ENCODE measurements around the gene INSRR. TPM values are rescaled to one million over a fixed set of nuclear protein-coding genes. Genes with fewer than 3 reads are reported as not detected.
A peak's percentile ranks its signal among the peaks of the same experiment; 100 is the strongest.

Gene INSRR
- total RNA-seq, 2 donors from 2014 or later, result 0.07 to 0.29 TPM

DNA sequence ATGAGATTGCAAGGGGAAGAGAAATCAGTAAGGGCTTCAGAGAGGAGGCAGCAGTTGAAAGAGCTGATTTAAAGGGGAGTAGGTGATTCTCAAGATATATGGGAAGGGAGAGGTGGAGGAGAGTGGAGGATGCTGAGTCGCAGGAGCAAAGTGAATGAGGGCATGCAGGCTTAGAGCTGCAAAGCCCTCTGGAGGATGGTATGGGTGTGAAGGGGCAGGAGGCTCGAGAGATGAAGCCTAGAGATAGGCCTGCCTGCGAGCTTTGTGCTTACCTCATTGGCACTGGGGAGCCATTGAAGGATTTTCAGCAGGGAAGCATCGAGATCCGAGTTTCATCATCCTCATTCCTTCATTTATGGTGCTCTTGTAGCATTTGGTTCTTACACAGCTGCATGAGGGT lies 26.5 kb downstream of the INSRR start:
- H3K9me3 Mint-ChIP-seq, result no peaks in the 10 kb centered on the region
- DNase-seq (ENCODE audit: low spot score in 2 of 2), result no peak
- ATAC-seq, result no peak
- no peaks in the 10 kb centered on the region for H3K36me3 Mint-ChIP-seq
- no peak overlapping the region for H3K27ac Mint-ChIP-seq

DNA sequence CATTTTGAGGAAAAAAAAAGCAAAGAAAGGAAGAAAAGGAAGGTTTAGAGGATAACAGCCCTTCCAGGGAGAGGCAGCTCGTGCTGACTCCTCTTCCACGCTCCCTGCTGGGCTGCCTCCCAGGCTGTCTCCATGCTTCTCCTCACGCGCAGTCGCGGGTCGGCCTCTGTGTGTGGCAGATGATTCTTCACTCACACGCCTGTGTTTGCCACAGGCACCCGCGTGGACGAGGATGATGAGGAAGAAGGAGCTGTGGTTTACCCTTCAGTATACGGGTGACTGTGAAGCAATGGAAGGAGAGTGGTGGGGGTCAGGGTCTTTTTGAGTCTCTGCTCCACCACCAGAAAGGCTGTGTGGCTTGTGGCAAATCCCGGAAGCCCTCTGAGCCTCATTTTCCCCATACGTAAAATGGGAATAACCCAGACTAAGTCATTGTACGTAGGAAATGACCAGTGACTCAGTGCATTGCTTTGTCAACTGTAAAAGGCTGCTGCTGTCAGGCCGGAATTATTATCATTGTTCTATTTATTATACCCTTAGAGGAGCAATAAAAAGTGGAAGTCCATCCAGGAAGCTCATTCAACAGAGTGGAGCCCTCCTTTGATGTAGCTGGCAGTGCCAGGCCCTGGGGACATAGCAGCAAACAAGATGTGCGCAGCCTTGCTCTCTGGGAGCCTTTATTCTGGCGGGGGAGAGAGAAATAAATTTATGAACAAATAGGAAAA lies 30.4 kb downstream of the INSRR start:
- no peak for DNase-seq (ENCODE audit: low spot score in 2 of 2)
- H3K27ac Mint-ChIP-seq, result peak overlapping the region in 1 of 2 donors; percentile 28
- ATAC-seq, result peak in 1 of 2 donors; percentile 64
- no peaks in the 10 kb centered on the region for H3K9me3 Mint-ChIP-seq
- H3K36me3 Mint-ChIP-seq, result no peaks in the 10 kb centered on the region

DNA sequence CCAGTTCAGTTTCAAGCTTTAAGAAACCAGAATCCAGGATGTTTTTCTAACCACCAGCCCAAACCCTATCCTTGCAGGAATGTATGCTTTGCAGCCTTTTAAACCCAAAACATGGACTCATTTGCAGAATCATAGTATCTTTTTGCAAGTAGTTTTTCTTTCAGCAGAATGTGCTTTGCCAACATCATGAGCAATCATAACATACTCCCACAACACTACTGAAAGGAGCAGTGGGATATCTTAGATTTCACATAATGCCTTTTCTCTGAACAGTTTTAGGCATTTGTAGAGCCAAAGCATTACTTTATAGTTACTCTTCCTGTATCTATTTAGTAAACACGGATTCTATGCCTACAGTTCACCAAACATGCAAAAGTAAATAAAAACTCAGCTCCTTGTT lies 32.3 kb downstream of the INSRR start:
- no peak for ATAC-seq
- no peak for DNase-seq (ENCODE audit: low spot score in 2 of 2)
- Mint-ChIP-seq H3K9me3 (peaks cover 0 to 1% of the 10 kb centered on the region in 2 donors), H3K36me3 (no peaks in the 10 kb centered on the region), H3K27ac (no peak overlapping the region)

- H3K27ac Mint-ChIP-seq, result peak overlapping the region in 1 of 2 donors; percentile 90
- DNase-seq (ENCODE audit: low spot score in 2 of 2) (peak in 1 of 2 donors; percentile 56), ATAC-seq (peak in 1 of 2 donors; percentile 69)
- peaks cover 7% of the 10 kb centered on the region in 2 donors for H3K9me3 Mint-ChIP-seq
- peaks cover 0 to 12% of the 10 kb centered on the region in 2 donors for H3K36me3 Mint-ChIP-seq
These were observed 35.6 kb downstream of the INSRR start for GRCh38 chr1:156823210-156823790.

DNA sequence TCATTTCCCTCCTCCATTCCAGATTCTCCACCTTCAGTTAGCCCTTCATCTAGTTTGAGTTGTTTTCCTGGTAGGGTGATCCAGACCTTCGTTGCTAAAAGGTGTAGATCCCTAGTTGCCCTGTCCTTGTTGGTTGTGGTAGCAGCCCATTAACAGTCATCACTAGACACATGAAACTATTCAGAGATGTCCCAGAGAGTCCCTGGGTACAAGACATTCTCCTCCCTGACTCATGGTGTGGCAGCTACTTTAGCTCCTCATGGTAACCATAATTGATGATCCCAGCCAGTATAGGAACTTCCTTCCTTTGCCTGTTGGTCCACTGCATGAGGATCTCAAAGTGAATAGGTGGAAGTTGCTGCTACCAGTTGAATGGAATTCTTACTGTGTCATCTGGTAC lies 36.2 kb downstream of the INSRR start:
- ATAC-seq (peak in 1 of 2 donors; percentile 68), DNase-seq (ENCODE audit: low spot score in 2 of 2) (peak in 1 of 2 donors; percentile 9)
- Mint-ChIP-seq H3K27ac (peak overlapping the region in 1 of 2 donors; percentile 90), H3K36me3 (peaks cover 0 to 12% of the 10 kb centered on the region in 2 donors), H3K9me3 (peaks cover 7 to 10% of the 10 kb centered on the region in 2 donors)

GRCh38 chr1:156821801-156822200 lies 37.1 kb downstream of the INSRR start:
- peak; percentile 75 to 94 for ATAC-seq
- DNase-seq (ENCODE audit: low spot score in 2 of 2), result peak; percentile 47 to 72

GRCh38 chr1:156816561-156817328 lies 42.2 kb downstream of the INSRR start, which contains the start of gene SH2D2A:
Gene SH2D2A (minus strand): TSS chr1:156816848. CDS start chr1:156816708, 140 bp downstream.
- peak; percentile 86 to 91 for ATAC-seq
- Mint-ChIP-seq H3K36me3 (peaks cover 49 to 60% of the 10 kb centered on the region in 2 donors), H3K9me3 (peaks cover 7 to 10% of the 10 kb centered on the region in 2 donors), H3K27ac (peak within 1 kb of the TSS; percentile 95 to 96)
- peak; percentile 87 to 94 for DNase-seq (ENCODE audit: low spot score in 2 of 2)

More at GRCh38 chr1:156821801-156822200, 37.1 kb downstream of the INSRR start:
- Mint-ChIP-seq H3K9me3 (peaks cover 7 to 10% of the 10 kb centered on the region in 2 donors), H3K36me3 (peaks cover 0 to 12% of the 10 kb centered on the region in 2 donors), H3K27ac (peak overlapping the region in 1 of 2 donors; percentile 90)

- ATAC-seq (peak in 1 of 2 donors; percentile 4), DNase-seq (ENCODE audit: low spot score in 2 of 2) (peak in 1 of 2 donors; percentile 55)
- Mint-ChIP-seq H3K27ac (peak overlapping the region; percentile 95 to 96), H3K9me3 (peaks cover 5 to 6% of the 10 kb centered on the region in 2 donors), H3K36me3 (peaks cover 57 to 67% of the 10 kb centered on the region in 2 donors)
These were observed 42.9 kb downstream of the INSRR start for GRCh38 chr1:156815961-156816422.

GRCh38 chr1:156815307-156815826 lies 43.5 kb downstream of the INSRR start:
- Mint-ChIP-seq H3K36me3 (peaks cover 59 to 63% of the 10 kb centered on the region in 2 donors), H3K9me3 (peaks cover 0 to 6% of the 10 kb centered on the region in 2 donors), H3K27ac (peak overlapping the region; percentile 95 to 96)
- ATAC-seq (no peak), DNase-seq (ENCODE audit: low spot score in 2 of 2) (peak in 1 of 2 donors; percentile 52)

- ATAC-seq, result peak in 1 of 2 donors; percentile 45
These were observed 44.2 kb downstream of the INSRR start for GRCh38 chr1:156814571-156815260.

DNA sequence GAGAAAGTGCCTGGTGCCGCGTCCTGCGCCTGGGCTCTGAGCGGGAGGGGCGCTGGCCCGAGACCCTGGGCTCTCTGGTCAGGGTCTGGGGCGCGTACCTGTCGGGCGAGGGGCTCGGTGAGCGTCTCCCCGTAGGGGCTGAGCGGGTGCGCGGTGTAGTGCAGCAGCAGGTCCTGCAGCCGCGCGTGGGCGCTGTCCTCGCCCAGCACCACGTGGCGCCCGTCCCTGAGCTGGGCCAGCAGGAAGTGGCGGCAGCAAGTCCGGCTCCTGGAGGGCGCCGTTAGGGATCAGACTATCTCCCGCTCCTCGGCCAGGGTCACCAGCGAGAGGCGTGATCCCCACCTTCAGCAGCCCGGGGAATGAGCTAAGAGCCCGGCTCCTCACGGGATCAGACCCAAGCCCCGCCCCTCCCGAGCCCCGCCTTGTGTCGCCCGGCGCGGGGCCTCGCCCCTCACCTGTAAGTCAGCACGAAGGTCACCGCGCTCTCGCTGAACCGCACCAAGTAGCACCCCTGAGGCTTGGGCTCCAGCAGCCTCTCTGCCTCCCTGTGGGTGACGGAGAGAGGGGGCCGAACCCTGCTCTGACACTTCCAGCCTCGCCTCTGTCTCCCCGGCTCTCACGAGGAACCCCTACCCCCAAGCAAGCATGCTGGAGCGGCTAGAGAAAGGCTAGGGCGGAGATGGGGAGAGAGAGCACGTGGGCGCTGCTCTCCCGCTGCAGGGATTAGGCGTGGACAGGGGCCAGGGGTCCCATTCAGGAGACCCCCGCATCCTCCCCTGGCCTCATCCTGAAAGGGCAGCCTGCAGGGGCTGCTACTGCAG lies 45.0 kb downstream of the INSRR start:
- peak overlapping the region; percentile 95 to 96 for H3K27ac Mint-ChIP-seq
- peaks cover 0 to 3% of the 10 kb centered on the region in 2 donors for H3K9me3 Mint-ChIP-seq
- H3K36me3 Mint-ChIP-seq, result peaks cover 58 to 59% of the 10 kb centered on the region in 2 donors
- ATAC-seq (peak; percentile 39 to 48), DNase-seq (ENCODE audit: low spot score in 2 of 2) (peak; percentile 68 to 81)

More at GRCh38 chr1:156814571-156815260, 44.2 kb downstream of the INSRR start:
- peak in 1 of 2 donors; percentile 75 for DNase-seq (ENCODE audit: low spot score in 2 of 2)
- H3K36me3 Mint-ChIP-seq, result peaks cover 59% of the 10 kb centered on the region in 2 donors
- peaks cover 0 to 4% of the 10 kb centered on the region in 2 donors for H3K9me3 Mint-ChIP-seq
- H3K27ac Mint-ChIP-seq, result peak overlapping the region; percentile 95 to 96

GRCh38 chr1:156813298-156813697 lies 45.6 kb downstream of the INSRR start:
- H3K9me3 Mint-ChIP-seq, result peaks cover 0 to 3% of the 10 kb centered on the region in 2 donors
- ATAC-seq, result no peak

DNA sequence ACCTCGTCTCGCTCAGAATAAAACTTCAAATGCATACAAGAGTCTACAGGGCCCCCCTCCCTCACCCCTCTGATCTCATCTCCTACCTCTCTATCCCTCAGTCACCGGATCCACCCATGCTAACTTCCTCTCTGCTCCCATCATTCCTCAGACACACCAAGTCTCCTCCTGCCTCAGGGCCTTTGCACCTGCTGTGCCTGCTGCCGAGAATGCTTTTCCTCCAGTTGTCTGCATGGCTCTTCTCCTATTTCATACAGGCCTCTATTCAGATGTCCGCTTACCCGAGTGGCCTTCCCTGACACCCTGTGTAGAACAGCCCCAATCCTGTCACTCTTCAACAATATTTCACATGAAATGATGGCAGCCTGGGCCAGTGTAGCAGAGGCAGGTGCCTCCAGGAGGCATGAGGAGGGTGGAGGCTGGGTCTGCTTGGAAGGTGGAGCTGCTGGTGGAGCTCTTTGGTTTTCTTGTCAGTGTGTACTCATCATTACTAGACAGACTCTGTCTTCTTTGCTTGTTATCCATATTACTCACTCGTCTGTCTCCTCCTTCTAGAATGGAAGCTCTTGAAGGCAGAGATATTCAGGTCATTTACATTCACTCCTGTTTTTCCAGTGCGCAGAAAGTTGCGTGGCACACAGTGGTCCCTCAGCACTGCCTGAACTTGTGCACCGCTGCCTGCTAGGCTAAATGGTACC lies 46.5 kb downstream of the INSRR start:
- H3K27ac Mint-ChIP-seq, result peak overlapping the region; percentile 85 to 95
- DNase-seq (ENCODE audit: low spot score in 2 of 2) (peak in 1 of 2 donors; percentile 38), ATAC-seq (no peak)
- no peaks in the 10 kb centered on the region for H3K9me3 Mint-ChIP-seq
- H3K36me3 Mint-ChIP-seq, result peaks cover 64 to 71% of the 10 kb centered on the region in 2 donors

More at GRCh38 chr1:156813298-156813697, 45.6 kb downstream of the INSRR start:
- no peak for DNase-seq (ENCODE audit: low spot score in 2 of 2)
- peak overlapping the region; percentile 58 to 95 for H3K27ac Mint-ChIP-seq
- peaks cover 58 to 63% of the 10 kb centered on the region in 2 donors for H3K36me3 Mint-ChIP-seq

- DNase-seq (ENCODE audit: low spot score in 2 of 2), result peak in 1 of 2 donors; percentile 51
- no peak for ATAC-seq
- H3K36me3 Mint-ChIP-seq, result peaks cover 69 to 75% of the 10 kb centered on the region in 2 donors
- H3K9me3 Mint-ChIP-seq, result no peaks in the 10 kb centered on the region
- peak overlapping the region; percentile 85 to 95 for H3K27ac Mint-ChIP-seq
These were observed 47.7 kb downstream of the INSRR start for GRCh38 chr1:156811168-156811567.
